GM23338 (cell line): Measurements from ENCODE around the gene DGCR6L. TPM values are rescaled to one million over a fixed set of nuclear protein-coding genes. Genes with fewer than 3 reads are reported as not detected.
"Not testable (repeated sequence)": the region's sequence is repeated elsewhere in the genome, so short reads cannot be mapped to it uniquely, and the experiment has no call there.

Experiments used
- ATAC-seq: fragments of 200-7000 bp; cut with Tn5 transposase; 3 replicates; pipeline ENCODE4 v1.9.1; 2020
- DNase-seq: peaks from one replicate; pipeline ENCODE4 v3.0.0-alpha.2; 2015; ENCODE audit warnings: low spot score
- H2AFZ ChIP-seq: fragments of 200-600 bp; sonication (generic); 2 replicates; pipeline ENCODE4 v1.8.0; 2016; ENCODE audit warnings: antibody characterized with exemption, mild to moderate bottlenecking, moderate library complexity
- H3F3A ChIP-seq: fragments of 200-600 bp; sonication (generic); replicated peaks from 2 replicates; pipeline ENCODE4 v1.8.0; 2017; ENCODE audit warnings: antibody characterized with exemption, mixed run types, low read depth
- H3K27ac ChIP-seq: fragments of 200-600 bp; sonication (generic); 2 replicates; pipeline ENCODE4 v1.6.1; 2016; ENCODE audit warnings: low read depth
- H3K27me3 ChIP-seq: fragments of 200-600 bp; sonication (generic); 2 replicates; pipeline ENCODE4 v1.8.0; 2016; ENCODE audit warnings: mild to moderate bottlenecking, mixed run types, moderate library complexity; ENCODE audit not compliant: insufficient read depth
- H3K36me3 ChIP-seq: fragments of 200-600 bp; sonication (generic); 2 replicates; pipeline ENCODE4 v1.8.0; 2016; ENCODE audit warnings: mild to moderate bottlenecking; ENCODE audit not compliant: insufficient read depth
- H3K4me1 ChIP-seq: fragments of 200-600 bp; sonication (generic); 2 replicates; pipeline ENCODE4 v1.8.0; 2016; ENCODE audit warnings: mild to moderate bottlenecking, moderate library complexity; ENCODE audit not compliant: insufficient read depth
- H3K4me2 ChIP-seq: fragments of 200-600 bp; sonication (generic); 2 replicates; pipeline ENCODE4 v1.7.1; 2017; ENCODE audit warnings: mixed run types
- H3K4me3 ChIP-seq: fragments of 200-600 bp; sonication (generic); 2 replicates; pipeline ENCODE4 v1.6.1; 2016; ENCODE audit warnings: mixed run types
- H3K79me2 ChIP-seq: fragments of 200-600 bp; sonication (generic); replicated peaks from 2 replicates; pipeline ENCODE4 v1.8.0; 2017; ENCODE audit warnings: mild to moderate bottlenecking; ENCODE audit not compliant: insufficient read depth
- H3K9me2 ChIP-seq: fragments of 200-600 bp; sonication (generic); 2 replicates; pipeline ENCODE4 v1.8.0; 2017; ENCODE audit not compliant: insufficient read depth
- H4K20me1 ChIP-seq: fragments of 200-600 bp; sonication (generic); replicated peaks from 2 replicates; pipeline ENCODE4 v1.8.0; 2017; ENCODE audit warnings: mild to moderate bottlenecking; ENCODE audit not compliant: insufficient read depth
- H3K27ac Mint-ChIP-seq: 2 replicates; pipeline ENCODE4 v1.8.0; 2020; ENCODE audit warnings: inconsistent platforms, mild to moderate bottlenecking, moderate library complexity, mixed read lengths
- H3K27me3 Mint-ChIP-seq: 3 replicates; pipeline ENCODE4 v1.8.0; 2022; ENCODE audit warnings: low read depth, mild to moderate bottlenecking, moderate library complexity, mixed read lengths, inconsistent platforms; ENCODE audit not compliant: insufficient read depth, poor library complexity
- H3K36me3 Mint-ChIP-seq: 3 replicates; pipeline ENCODE4 v1.8.0; 2021; ENCODE audit warnings: low read depth, mild to moderate bottlenecking, inconsistent platforms, moderate library complexity, mixed read lengths
- H3K4me1 Mint-ChIP-seq: 3 replicates; pipeline ENCODE4 v1.8.0; 2020; ENCODE audit warnings: mild to moderate bottlenecking, inconsistent platforms, mixed read lengths
- H3K4me3 Mint-ChIP-seq: 3 replicates; pipeline ENCODE4 v1.8.0; 2021; ENCODE audit warnings: moderate library complexity, mild to moderate bottlenecking, inconsistent platforms, mixed read lengths
- H3K9me3 Mint-ChIP-seq: 3 replicates; pipeline ENCODE4 v1.8.0; 2020; ENCODE audit warnings: moderate library complexity, mild to moderate bottlenecking, inconsistent platforms, mixed read lengths
- EZH2 ChIP-seq: fragments of 200-600 bp; sonication (generic); IDR thresholded peaks from one replicate; pipeline ENCODE4 v1.8.0; 2017; ENCODE audit warnings: antibody characterized with exemption, mild to moderate bottlenecking, low read depth; ENCODE audit not compliant: unreplicated experiment
- EZH2phosphoT487 ChIP-seq: fragments of 200-600 bp; sonication (generic); IDR thresholded peaks from one replicate; pipeline ENCODE4 v1.8.1; 2018; ENCODE audit warnings: antibody characterized with exemption; ENCODE audit not compliant: unreplicated experiment
- POLR2AphosphoS5 ChIP-seq: IDR thresholded peaks from 2 replicates; pipeline ENCODE4 v1.6.1; 2016; ENCODE audit warnings: antibody characterized with exemption, low read depth
- ZNF331 ChIP-seq: fragments of 250-450 bp; sonication (Bioruptor Pico); IDR thresholded peaks from 2 replicates; pipeline ENCODE4 v1.5.0; 2020; ENCODE audit warnings: low read depth, mild to moderate bottlenecking, moderate library complexity
- polyA plus RNA-seq: library from polyadenylated mRNA; unstranded; fragments of >200 nt; fragmentation: Nextera tagmentation; extraction: Ambion mirVana; gene quantifications from 2 replicates; pipeline ENCODE4 v1.2.1, GENCODE V29; 2016
- total RNA-seq: library from RNA; depleted of rRNA; stranded (reverse); fragments of >200 nt; shearing (Covaris generic); gene quantifications from 2 replicates; pipeline ENCODE4 v1.2.3, GENCODE V29; 2014
- TF ChIP-seq, protein P1 (sequence below): fragments of 250-450 bp; sonication (Bioruptor Pico); IDR thresholded peaks from 2 replicates; pipeline ENCODE4 v1.5.0; 2020; ENCODE audit warnings: mild to moderate bottlenecking, moderate library complexity

The DGCR6L gene
- total and polyA plus RNA-seq, 2 experiments from 2014 or later, result 66.3 to 85.9 TPM

DNA sequence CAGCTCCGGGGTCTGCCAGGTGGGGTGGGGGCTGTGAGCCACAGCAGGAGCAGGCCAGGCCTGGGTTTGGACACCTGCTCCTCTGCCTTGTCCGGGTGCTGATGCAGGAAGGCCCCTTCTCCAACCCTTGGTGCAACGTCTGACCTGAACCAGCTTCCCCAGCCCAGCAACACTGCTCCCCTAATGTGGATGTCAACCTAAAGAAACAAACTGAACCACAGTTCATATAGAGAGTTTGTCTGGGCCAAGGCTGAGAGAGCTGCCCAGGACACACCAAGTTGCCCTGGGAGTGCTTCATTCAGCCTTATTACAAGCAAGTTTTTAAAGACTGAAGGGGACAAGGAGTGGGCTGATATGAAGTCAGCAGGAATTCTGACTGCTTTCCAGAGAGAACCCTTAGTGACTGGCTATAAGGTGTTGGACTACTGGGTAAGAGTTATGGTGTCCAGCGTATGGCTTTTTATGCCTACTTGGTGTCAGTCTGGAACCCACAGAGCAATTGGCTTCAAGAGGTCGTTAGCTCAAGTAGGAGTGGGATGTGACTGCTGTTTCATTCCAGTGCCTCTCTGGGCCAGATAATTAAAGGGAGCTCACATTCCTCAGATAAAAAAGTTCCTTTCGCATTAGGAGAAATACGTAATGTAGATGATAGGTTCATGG is 1.8 kb upstream of the DGCR6L start:
- H3K27ac ChIP-seq, H3K4me2 ChIP-seq, H3K9me3 Mint-ChIP-seq, DNase-seq, H4K20me1 ChIP-seq, H3K27me3 ChIP-seq, H3K36me3 Mint-ChIP-seq, H3K4me1 ChIP-seq, H3F3A ChIP-seq, ATAC-seq, H2AFZ ChIP-seq, H3K4me3 ChIP-seq, H3K9me2 ChIP-seq, H3K36me3 ChIP-seq: not testable (repeated sequence)
- 0 out of 2 replicates have a peak overlapping the region, but pooled peaks have one; percentile 20 for H3K27ac Mint-ChIP-seq
- peak overlapping the region; percentile 93 for H3K4me3 Mint-ChIP-seq
- peaks cover 20% of the 10 kb centered on the region for H3K79me2 ChIP-seq
- peaks cover 14% of the 10 kb centered on the region for H3K27me3 Mint-ChIP-seq
- peaks cover 40% of the 10 kb centered on the region for H3K4me1 Mint-ChIP-seq

DNA sequence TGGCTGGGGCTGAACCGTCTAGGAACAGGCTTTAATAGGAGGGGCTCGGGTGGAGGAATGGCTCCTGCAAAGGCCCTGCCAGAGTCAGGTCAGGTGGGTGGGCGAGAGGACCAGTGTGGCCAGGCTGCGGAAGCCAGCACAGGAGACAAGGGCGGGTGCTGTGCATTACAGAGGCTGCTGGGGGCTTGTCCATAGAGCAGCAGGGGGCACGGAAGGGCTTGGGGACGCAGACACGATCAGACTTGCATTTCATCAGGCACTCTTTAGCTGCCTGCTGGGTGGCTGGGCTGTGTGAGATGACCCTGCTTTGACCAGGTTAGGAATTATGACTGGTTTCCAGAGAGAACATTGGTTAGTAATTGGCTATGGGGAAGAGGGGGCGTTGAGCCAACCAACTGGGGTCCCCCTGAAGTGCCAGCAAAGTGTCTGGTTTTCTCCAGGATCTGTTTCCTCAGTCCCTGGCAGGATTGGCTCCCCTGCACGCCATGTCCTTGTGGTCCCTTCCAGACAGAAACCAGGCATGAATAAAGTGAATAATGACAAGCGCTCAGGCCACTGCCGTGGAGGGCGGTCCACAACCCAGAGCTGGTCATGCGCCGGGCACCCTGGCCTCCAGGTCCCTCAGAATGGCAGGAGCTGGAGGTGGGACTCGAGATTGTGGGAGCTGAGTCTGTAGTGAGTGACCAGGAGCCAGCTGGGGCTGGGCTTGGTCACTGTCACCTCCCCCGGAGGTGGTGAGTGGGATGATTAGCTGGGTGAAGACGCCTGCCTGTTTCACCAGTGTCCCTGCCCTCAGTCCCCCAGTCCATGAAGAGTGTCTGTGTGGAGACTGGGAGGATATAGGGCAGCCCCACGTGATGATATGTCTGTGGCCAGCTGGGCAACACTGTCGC is 1.0 kb upstream of the DGCR6L start:
- Histone ChIP-seq H3K4me2 (peak overlapping the region; percentile 94), H3K4me3 (peak overlapping the region; percentile 93), H2AFZ (peak overlapping the region; percentile 90; the same call in 1 of the 2 replicates), H3K79me2 (peaks cover 23% of the 10 kb centered on the region)
- peak overlapping the region; percentile 93 for H3K4me3 Mint-ChIP-seq
- H3K27ac ChIP-seq, H3F3A ChIP-seq, H4K20me1 ChIP-seq, H3K36me3 ChIP-seq, H3K9me3 Mint-ChIP-seq, H3K9me2 ChIP-seq, H3K27me3 ChIP-seq, H3K36me3 Mint-ChIP-seq, H3K4me1 ChIP-seq: not testable (repeated sequence)
- ATAC-seq, result peak; percentile 15
- H3K4me1 Mint-ChIP-seq, result peaks cover 40% of the 10 kb centered on the region
- peaks cover 14% of the 10 kb centered on the region for H3K27me3 Mint-ChIP-seq
- DNase-seq, result peak; percentile 45
- 0 out of 2 replicates have a peak, but pooled peaks have one; percentile 16 for TF ChIP-seq POLR2AphosphoS5
- peak overlapping the region; percentile 67; the same call in 1 of the 2 replicates for H3K27ac Mint-ChIP-seq

DNA sequence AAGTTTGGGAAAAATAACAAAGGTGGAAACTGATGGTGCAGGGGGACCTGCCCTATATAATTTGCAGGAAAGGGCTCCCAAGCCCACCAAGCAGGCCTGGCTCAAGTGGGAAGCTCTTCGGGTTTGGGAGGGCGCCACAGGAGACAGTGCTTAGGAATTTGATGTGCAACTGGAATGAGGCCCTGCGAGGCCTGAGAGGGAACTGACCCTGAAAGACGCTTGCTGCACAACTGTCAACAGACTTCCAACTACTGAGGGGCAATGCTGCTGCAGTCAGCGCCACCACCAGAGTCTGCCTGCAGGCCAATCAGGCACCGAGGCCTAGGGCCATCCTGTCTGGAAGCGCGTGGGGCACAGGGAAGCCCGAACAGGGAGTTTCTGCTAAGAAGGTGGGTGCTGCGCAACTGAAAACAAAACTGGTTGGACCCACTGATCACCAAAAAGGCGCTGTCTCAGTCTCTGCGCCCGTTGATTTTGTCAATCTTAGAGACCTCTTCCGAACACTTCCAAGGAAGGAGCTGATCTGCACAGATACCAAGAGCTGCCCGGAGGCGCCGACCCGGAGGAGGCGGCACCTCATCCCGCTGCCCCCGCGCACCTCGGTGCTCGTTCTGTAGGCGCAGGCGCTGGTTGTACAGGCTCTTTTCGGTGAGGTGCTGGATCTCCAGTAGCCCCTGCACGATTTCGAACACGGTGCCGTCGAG is 667 bp downstream of the DGCR6L start:
- H3K27me3 Mint-ChIP-seq, result peaks cover 14% of the 10 kb centered on the region
- Histone ChIP-seq H3F3A (0 out of 2 replicates have a peak, but pooled peaks cover 4% of the 10 kb centered on the region), H4K20me1 (0 out of 2 replicates have a peak, but pooled peaks cover 2% of the 10 kb centered on the region), H3K4me2 (peak overlapping the region; percentile 94), H3K9me2 (no peaks in the 10 kb centered on the region), H3K36me3 (no peaks in the 10 kb centered on the region), H3K79me2 (peaks cover 23% of the 10 kb centered on the region), H3K4me1 (peaks cover 8% of the 10 kb centered on the region; the same call in 1 of the 2 replicates), H2AFZ (peak overlapping the region; percentile 5; the same call in 1 of the 2 replicates), H3K4me3 (peak overlapping the region; percentile 93), H3K27me3 (no peaks in the 10 kb centered on the region), H3K27ac (no peak overlapping the region)
- DNase-seq (peak; percentile 65), ATAC-seq (peak; percentile 45)
- H3K9me3 Mint-ChIP-seq, result no peaks in the 10 kb centered on the region; the same call in 2 of the 3 replicates
- peak overlapping the region; percentile 27; the same call in 1 of the 2 replicates for H3K27ac Mint-ChIP-seq
- H3K36me3 Mint-ChIP-seq, result no peaks in the 10 kb centered on the region; the same call in 2 of the 3 replicates
- H3K4me1 Mint-ChIP-seq, result peaks cover 40% of the 10 kb centered on the region
- peak overlapping the region; percentile 93 for H3K4me3 Mint-ChIP-seq
- TF ChIP-seq EZH2 (no peak), ZNF331 (CRISPR knock-in tag) (no peak), EZH2phosphoT487 (no peak)
- TF ChIP-seq, protein P1, sequence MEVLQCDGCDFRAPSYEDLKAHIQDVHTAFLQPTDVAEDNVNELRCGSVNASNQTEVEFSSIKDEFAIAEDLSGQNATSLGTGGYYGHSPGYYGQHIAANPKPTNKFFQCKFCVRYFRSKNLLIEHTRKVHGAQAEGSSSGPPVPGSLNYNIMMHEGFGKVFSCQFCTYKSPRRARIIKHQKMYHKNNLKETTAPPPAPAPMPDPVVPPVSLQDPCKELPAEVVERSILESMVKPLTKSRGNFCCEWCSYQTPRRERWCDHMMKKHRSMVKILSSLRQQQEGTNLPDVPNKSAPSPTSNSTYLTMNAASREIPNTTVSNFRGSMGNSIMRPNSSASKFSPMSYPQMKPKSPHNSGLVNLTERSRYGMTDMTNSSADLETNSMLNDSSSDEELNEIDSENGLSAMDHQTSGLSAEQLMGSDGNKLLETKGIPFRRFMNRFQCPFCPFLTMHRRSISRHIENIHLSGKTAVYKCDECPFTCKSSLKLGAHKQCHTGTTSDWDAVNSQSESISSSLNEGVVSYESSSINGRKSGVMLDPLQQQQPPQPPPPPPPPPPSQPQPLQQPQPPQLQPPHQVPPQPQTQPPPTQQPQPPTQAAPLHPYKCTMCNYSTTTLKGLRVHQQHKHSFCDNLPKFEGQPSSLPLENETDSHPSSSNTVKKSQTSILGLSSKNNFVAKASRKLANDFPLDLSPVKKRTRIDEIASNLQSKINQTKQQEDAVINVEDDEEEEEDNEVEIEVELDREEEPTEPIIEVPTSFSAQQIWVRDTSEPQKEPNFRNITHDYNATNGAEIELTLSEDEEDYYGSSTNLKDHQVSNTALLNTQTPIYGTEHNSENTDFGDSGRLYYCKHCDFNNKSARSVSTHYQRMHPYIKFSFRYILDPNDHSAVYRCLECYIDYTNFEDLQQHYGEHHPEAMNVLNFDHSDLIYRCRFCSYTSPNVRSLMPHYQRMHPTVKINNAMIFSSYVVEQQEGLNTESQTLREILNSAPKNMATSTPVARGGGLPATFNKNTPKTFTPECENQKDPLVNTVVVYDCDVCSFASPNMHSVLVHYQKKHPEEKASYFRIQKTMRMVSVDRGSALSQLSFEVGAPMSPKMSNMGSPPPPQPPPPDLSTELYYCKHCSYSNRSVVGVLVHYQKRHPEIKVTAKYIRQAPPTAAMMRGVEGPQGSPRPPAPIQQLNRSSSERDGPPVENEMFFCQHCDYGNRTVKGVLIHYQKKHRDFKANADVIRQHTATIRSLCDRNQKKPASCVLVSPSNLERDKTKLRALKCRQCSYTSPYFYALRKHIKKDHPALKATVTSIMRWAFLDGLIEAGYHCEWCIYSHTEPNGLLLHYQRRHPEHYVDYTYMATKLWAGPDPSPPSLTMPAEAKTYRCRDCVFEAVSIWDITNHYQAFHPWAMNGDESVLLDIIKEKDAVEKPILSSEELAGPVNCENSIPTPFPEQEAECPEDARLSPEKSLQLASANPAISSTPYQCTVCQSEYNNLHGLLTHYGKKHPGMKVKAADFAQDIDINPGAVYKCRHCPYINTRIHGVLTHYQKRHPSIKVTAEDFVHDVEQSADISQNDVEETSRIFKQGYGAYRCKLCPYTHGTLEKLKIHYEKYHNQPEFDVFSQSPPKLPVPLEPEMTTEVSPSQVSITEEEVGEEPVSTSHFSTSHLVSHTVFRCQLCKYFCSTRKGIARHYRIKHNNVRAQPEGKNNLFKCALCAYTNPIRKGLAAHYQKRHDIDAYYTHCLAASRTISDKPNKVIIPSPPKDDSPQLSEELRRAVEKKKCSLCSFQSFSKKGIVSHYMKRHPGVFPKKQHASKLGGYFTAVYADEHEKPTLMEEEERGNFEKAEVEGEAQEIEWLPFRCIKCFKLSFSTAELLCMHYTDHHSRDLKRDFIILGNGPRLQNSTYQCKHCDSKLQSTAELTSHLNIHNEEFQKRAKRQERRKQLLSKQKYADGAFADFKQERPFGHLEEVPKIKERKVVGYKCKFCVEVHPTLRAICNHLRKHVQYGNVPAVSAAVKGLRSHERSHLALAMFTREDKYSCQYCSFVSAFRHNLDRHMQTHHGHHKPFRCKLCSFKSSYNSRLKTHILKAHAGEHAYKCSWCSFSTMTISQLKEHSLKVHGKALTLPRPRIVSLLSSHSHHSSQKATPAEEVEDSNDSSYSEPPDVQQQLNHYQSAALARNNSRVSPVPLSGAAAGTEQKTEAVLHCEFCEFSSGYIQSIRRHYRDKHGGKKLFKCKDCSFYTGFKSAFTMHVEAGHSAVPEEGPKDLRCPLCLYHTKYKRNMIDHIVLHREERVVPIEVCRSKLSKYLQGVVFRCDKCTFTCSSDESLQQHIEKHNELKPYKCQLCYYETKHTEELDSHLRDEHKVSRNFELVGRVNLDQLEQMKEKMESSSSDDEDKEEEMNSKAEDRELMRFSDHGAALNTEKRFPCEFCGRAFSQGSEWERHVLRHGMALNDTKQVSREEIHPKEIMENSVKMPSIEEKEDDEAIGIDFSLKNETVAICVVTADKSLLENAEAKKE (CRISPR knock-in tag), result no peak
